SH-SY5Y (cell line): ENCODE data around the gene KLHDC1.

Experiments used
- GATA2 ChIP-seq: IDR thresholded peaks from 2 replicates; pipeline ENCODE4 v1.6.1; 2011; ENCODE audit warnings: mild to moderate bottlenecking, low read depth, low read length
- GATA3 ChIP-seq: IDR thresholded peaks from 2 replicates; pipeline ENCODE4 v1.6.1; 2011; ENCODE audit warnings: low read depth, mild to moderate bottlenecking, low read length, moderate library complexity

DNA sequence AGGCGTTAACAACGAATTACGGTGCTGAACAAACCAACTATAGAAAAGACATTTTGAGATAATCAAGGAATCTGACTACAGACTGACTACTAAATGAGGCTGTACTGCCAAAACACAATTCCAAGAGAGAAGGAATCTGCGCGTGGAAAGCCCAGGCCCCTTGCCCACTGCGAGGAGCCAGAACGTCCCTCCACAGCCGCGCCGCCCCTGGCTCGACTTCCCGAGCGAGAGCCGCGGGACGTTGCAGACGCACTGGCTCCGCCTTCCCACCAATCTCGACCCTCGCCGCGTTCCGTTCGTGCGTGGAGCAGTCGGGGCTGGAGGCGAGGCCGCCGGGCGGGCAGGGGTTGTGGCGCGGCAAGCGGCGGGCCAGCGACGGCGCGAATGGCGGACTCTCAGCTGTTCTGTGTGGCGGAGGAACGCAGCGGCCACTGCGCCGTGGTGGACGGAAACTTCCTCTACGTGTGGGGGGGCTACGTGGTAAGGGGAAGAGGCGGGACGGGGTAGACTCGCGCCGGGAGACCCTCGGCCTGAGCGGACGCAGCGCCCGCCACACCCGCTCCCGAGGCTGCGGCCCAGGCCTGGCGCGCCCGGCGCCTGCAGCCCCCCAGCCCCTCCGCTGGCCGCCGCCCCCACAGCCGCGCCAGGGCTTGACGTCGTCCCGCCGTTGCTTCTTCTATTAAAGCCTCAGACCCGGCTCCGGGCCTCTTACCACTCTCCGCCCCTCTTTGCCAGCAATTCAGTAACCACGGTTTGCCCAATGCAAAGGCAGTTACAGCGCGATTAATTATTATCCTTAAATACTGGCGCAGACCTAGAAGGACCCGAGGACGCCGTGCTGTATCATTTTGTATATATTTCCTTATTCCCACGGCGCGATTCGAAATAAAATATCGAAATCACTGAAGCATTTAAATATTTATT lies at the start of gene KLHDC1:
- TF ChIP-seq GATA3 (no peak), GATA2 (no peak)
